MM.1S (cell line): Measurements from ENCODE around the gene RAPGEF6.

ENCODE experiments used
- EZH2 ChIP-seq: fragments of 300-600 bp; sonication (generic); optimal IDR thresholded peaks from 2 replicates; pipeline ENCODE3; 2017; ENCODE audit warnings: low read depth, mild to moderate bottlenecking, antibody characterized with exemption, low read length, mixed read lengths
- EZH2phosphoT487 ChIP-seq: fragments of 300-600 bp; sonication (generic); IDR thresholded peaks from 2 replicates; pipeline ENCODE4 v1.6.1; 2018; ENCODE audit warnings: antibody characterized with exemption, low read length
- TF ChIP-seq, protein P1 (sequence below): fragments of 300-600 bp; sonication (generic); IDR thresholded peaks from 2 replicates; pipeline ENCODE4 v1.5.1; 2016; ENCODE audit warnings: antibody characterized with exemption, low read length, mixed read lengths

DNA sequence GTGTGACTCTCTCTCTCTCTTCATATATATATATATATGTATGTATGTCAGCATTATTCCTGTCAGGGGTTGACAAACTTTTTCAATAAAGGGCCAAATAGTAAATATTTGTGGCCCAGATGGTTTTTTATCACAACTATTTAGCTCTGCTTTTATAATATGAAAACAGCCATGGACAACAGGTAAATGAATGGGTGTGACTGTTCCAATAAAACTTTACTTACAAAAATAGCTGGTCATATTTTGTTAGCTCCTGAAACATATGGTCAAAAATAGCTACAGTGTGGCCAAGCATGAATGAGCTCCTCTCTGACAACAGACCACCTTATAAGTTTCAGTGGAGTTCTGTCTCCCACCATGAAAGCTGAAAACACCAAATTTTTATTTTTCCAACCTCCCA lies 21.6 kb downstream of the RAPGEF6 start:
- TF ChIP-seq EZH2, result no peak
- TF ChIP-seq, protein P1, sequence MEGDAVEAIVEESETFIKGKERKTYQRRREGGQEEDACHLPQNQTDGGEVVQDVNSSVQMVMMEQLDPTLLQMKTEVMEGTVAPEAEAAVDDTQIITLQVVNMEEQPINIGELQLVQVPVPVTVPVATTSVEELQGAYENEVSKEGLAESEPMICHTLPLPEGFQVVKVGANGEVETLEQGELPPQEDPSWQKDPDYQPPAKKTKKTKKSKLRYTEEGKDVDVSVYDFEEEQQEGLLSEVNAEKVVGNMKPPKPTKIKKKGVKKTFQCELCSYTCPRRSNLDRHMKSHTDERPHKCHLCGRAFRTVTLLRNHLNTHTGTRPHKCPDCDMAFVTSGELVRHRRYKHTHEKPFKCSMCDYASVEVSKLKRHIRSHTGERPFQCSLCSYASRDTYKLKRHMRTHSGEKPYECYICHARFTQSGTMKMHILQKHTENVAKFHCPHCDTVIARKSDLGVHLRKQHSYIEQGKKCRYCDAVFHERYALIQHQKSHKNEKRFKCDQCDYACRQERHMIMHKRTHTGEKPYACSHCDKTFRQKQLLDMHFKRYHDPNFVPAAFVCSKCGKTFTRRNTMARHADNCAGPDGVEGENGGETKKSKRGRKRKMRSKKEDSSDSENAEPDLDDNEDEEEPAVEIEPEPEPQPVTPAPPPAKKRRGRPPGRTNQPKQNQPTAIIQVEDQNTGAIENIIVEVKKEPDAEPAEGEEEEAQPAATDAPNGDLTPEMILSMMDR, result no peak
- no peak for TF ChIP-seq EZH2phosphoT487
